Activated gamma-delta T cell (primary cell): ENCODE data around the gene TSEN54.

ENCODE experiments used
- DNase-seq: peaks from one replicate; lab custom pipeline; 2025; lab: John Stamatoyannopoulos, UW

TSEN54 gene

GRCh38 chr17:75504347-75505151 is 11.8 kb upstream of the TSEN54 start:
- DNase-seq: no peak

- no peak for DNase-seq
Observed at GRCh38 chr17:75505152-75505409, 11.2 kb upstream of the TSEN54 start.

- no peak for DNase-seq
Observed at GRCh38 chr17:75505640-75506039, 10.7 kb upstream of the TSEN54 start.

- DNase-seq: no peak
Observed at GRCh38 chr17:75506134-75506533, 10.2 kb upstream of the TSEN54 start.

- DNase-seq: no peak
Observed at GRCh38 chr17:75506888-75507287, 9.4 kb upstream of the TSEN54 start.

- no peak for DNase-seq
Observed at GRCh38 chr17:75507733-75508719, 8.3 kb upstream of the TSEN54 start.

GRCh38 chr17:75508931-75509361 is 7.4 kb upstream of the TSEN54 start:
- DNase-seq: no peak

- no peak for DNase-seq
Observed at GRCh38 chr17:75509528-75510258, 6.6 kb upstream of the TSEN54 start.

- no peak for DNase-seq
Observed at GRCh38 chr17:75511270-75511609, 5.1 kb upstream of the TSEN54 start.

- DNase-seq: no peak
Observed at GRCh38 chr17:75511610-75512575, 4.4 kb upstream of the TSEN54 start.

GRCh38 chr17:75512926-75513640 is 3.2 kb upstream of the TSEN54 start:
- no peak for DNase-seq

GRCh38 chr17:75513641-75514000 is 2.7 kb upstream of the TSEN54 start:
- no peak for DNase-seq

GRCh38 chr17:75514299-75514918 is 1.9 kb upstream of the TSEN54 start:
- no peak for DNase-seq

GRCh38 chr17:75514919-75515495 is 1.3 kb upstream of the TSEN54 start:
- DNase-seq: no peak

GRCh38 chr17:75515496-75516254 is 653 bp upstream of the TSEN54 start, which contains the start of gene CASKIN2:
Gene CASKIN2, minus strand, starts transcription at chr17:75515537. Its CDS starts 1,733 bp downstream, at chr17:75513804.
- peak; percentile 61 for DNase-seq

GRCh38 chr17:75516619-75517296 is 430 bp downstream of the TSEN54 start:
- no peak for DNase-seq

GRCh38 chr17:75517297-75517865 is 1.1 kb downstream of the TSEN54 start:
- DNase-seq: no peak

- no peak for DNase-seq
Observed at GRCh38 chr17:75518201-75518600, 1.9 kb downstream of the TSEN54 start.
